WTC11 (cell line): Measurements from ENCODE around the gene BHLHE23. TPM values are rescaled to one million over a fixed set of nuclear protein-coding genes. Genes with fewer than 3 reads are reported as not detected.

Source experiments
- ATF6 ChIP-seq: sonication (generic); formaldehyde crosslinking; IDR thresholded peaks from 2 replicates; pipeline ENCODE4 v1.8.1; 2023; ENCODE audit warnings: mild to moderate bottlenecking, missing genetic modification reagents
- MYBL2 ChIP-seq: sonication (generic); formaldehyde crosslinking; IDR thresholded peaks from 2 replicates; pipeline ENCODE4 v1.8.1; 2023; ENCODE audit warnings: mild to moderate bottlenecking, moderate library complexity, missing genetic modification reagents
- NFATC4 ChIP-seq: fragments of 250-450 bp; sonication (Bioruptor Pico); IDR thresholded peaks from 2 replicates; pipeline ENCODE4 v1.9.0; 2021; ENCODE audit warnings: mild to moderate bottlenecking
- NFYB ChIP-seq: sonication (generic); formaldehyde crosslinking; conservative IDR thresholded peaks from 2 replicates; pipeline ENCODE4 v1.8.0; 2022; ENCODE audit warnings: low read depth, missing genetic modification reagents
- ZNF232 ChIP-seq: sonication (generic); formaldehyde crosslinking; IDR thresholded peaks from 2 replicates; pipeline ENCODE4 v1.8.0; 2022; ENCODE audit warnings: mild to moderate bottlenecking, missing genetic modification reagents
- ZNF281 ChIP-seq: sonication (generic); formaldehyde crosslinking; IDR thresholded peaks from 2 replicates; pipeline ENCODE4 v1.8.0; 2023; ENCODE audit warnings: mild to moderate bottlenecking, missing genetic modification reagents
- ZNF317 ChIP-seq: sonication (generic); formaldehyde crosslinking; IDR thresholded peaks from 2 replicates; pipeline ENCODE4 v1.8.1; 2023; ENCODE audit warnings: low read depth, mild to moderate bottlenecking, moderate library complexity, missing genetic modification reagents, borderline replicate concordance
- ZNF671 ChIP-seq: fragments of 250-450 bp; sonication (Bioruptor Pico); IDR thresholded peaks from 2 replicates; pipeline ENCODE4 v1.8.0; 2021; ENCODE audit warnings: mild to moderate bottlenecking
- total RNA-seq: library from RNA; stranded (reverse); gene quantifications from 3 replicates; pipeline ENCODE4 v1.2.3, GENCODE V29; 2021
- TF ChIP-seq, protein P1 (sequence below): fragments of 200-600 bp; IDR thresholded peaks from 2 replicates; pipeline ENCODE4 v1.8.0; 2022; ENCODE audit warnings: antibody characterized with exemption
- TF ChIP-seq, protein P2 (sequence below): sonication (generic); formaldehyde crosslinking; IDR thresholded peaks from 2 replicates; pipeline ENCODE4 v1.8.1; 2023; ENCODE audit warnings: mild to moderate bottlenecking, missing genetic modification reagents
- TF ChIP-seq, protein P3 (sequence below): fragments of 250-450 bp; sonication (Bioruptor Pico); IDR thresholded peaks from 2 replicates; pipeline ENCODE4 v1.8.0; 2021; ENCODE audit warnings: mild to moderate bottlenecking
- TF ChIP-seq, protein P4 (sequence below): sonication (generic); formaldehyde crosslinking; IDR thresholded peaks from 2 replicates; pipeline ENCODE4 v1.8.0; 2022; ENCODE audit warnings: mild to moderate bottlenecking, missing genetic modification reagents
- TF ChIP-seq, protein P5 (sequence below): sonication (generic); formaldehyde crosslinking; IDR thresholded peaks from 2 replicates; pipeline ENCODE4 v1.8.0; 2023; ENCODE audit warnings: missing genetic modification reagents, mild to moderate bottlenecking, borderline replicate concordance

Gene BHLHE23
- total RNA-seq, 1 experiment from 2014 or later: 1.3 TPM

DNA sequence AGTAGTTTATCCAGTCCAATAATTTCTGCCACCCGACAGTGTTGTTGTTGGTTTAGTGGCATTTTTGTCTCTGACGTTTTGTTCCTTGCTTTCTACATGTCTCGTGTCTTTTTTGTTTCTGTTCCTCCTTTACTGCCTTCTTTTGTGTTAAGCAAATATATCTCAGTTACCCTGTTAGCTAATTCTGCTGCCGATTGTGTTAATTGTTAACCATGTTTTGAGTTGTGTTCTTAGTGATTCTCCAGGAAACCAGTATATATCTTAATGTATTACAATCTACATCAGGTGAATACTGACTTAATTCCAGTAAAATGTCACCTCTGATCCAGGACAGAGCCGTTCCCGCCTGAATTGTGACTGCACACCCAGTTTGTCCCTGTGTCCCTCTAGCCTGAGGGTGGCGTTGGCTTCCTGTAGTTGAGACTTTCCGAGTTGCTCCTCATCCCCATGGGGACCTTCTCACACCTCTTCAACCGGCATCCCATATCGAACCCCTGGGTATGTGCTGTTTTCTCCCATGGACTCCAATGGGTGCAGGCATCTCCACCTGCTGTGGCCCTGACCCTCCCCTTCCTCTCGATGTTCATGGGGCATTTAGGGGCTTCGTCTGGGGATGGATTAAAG is 35.8 kb upstream of the BHLHE23 start (continued):
- TF ChIP-seq, protein P1, sequence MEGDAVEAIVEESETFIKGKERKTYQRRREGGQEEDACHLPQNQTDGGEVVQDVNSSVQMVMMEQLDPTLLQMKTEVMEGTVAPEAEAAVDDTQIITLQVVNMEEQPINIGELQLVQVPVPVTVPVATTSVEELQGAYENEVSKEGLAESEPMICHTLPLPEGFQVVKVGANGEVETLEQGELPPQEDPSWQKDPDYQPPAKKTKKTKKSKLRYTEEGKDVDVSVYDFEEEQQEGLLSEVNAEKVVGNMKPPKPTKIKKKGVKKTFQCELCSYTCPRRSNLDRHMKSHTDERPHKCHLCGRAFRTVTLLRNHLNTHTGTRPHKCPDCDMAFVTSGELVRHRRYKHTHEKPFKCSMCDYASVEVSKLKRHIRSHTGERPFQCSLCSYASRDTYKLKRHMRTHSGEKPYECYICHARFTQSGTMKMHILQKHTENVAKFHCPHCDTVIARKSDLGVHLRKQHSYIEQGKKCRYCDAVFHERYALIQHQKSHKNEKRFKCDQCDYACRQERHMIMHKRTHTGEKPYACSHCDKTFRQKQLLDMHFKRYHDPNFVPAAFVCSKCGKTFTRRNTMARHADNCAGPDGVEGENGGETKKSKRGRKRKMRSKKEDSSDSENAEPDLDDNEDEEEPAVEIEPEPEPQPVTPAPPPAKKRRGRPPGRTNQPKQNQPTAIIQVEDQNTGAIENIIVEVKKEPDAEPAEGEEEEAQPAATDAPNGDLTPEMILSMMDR: no peak
- TF ChIP-seq, protein P2, sequence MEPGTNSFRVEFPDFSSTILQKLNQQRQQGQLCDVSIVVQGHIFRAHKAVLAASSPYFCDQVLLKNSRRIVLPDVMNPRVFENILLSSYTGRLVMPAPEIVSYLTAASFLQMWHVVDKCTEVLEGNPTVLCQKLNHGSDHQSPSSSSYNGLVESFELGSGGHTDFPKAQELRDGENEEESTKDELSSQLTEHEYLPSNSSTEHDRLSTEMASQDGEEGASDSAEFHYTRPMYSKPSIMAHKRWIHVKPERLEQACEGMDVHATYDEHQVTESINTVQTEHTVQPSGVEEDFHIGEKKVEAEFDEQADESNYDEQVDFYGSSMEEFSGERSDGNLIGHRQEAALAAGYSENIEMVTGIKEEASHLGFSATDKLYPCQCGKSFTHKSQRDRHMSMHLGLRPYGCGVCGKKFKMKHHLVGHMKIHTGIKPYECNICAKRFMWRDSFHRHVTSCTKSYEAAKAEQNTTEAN (CRISPR knock-in tag): no peak
- TF ChIP-seq ATF6 (no peak), NFATC4 (CRISPR knock-in tag) (no peak), ZNF317 (CRISPR knock-in tag) (no peak), MYBL2 (CRISPR knock-in tag) (no peak), NFYB (CRISPR knock-in tag) (no peak), ZNF671 (CRISPR knock-in tag) (no peak), ZNF232 (no peak), ZNF281 (CRISPR knock-in tag) (no peak)
- TF ChIP-seq, protein P3, sequence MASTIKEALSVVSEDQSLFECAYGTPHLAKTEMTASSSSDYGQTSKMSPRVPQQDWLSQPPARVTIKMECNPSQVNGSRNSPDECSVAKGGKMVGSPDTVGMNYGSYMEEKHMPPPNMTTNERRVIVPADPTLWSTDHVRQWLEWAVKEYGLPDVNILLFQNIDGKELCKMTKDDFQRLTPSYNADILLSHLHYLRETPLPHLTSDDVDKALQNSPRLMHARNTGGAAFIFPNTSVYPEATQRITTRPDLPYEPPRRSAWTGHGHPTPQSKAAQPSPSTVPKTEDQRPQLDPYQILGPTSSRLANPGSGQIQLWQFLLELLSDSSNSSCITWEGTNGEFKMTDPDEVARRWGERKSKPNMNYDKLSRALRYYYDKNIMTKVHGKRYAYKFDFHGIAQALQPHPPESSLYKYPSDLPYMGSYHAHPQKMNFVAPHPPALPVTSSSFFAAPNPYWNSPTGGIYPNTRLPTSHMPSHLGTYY (CRISPR knock-in tag): no peak
- TF ChIP-seq, protein P4, sequence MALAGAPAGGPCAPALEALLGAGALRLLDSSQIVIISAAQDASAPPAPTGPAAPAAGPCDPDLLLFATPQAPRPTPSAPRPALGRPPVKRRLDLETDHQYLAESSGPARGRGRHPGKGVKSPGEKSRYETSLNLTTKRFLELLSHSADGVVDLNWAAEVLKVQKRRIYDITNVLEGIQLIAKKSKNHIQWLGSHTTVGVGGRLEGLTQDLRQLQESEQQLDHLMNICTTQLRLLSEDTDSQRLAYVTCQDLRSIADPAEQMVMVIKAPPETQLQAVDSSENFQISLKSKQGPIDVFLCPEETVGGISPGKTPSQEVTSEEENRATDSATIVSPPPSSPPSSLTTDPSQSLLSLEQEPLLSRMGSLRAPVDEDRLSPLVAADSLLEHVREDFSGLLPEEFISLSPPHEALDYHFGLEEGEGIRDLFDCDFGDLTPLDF (CRISPR knock-in tag): no peak
- TF ChIP-seq, protein P5, sequence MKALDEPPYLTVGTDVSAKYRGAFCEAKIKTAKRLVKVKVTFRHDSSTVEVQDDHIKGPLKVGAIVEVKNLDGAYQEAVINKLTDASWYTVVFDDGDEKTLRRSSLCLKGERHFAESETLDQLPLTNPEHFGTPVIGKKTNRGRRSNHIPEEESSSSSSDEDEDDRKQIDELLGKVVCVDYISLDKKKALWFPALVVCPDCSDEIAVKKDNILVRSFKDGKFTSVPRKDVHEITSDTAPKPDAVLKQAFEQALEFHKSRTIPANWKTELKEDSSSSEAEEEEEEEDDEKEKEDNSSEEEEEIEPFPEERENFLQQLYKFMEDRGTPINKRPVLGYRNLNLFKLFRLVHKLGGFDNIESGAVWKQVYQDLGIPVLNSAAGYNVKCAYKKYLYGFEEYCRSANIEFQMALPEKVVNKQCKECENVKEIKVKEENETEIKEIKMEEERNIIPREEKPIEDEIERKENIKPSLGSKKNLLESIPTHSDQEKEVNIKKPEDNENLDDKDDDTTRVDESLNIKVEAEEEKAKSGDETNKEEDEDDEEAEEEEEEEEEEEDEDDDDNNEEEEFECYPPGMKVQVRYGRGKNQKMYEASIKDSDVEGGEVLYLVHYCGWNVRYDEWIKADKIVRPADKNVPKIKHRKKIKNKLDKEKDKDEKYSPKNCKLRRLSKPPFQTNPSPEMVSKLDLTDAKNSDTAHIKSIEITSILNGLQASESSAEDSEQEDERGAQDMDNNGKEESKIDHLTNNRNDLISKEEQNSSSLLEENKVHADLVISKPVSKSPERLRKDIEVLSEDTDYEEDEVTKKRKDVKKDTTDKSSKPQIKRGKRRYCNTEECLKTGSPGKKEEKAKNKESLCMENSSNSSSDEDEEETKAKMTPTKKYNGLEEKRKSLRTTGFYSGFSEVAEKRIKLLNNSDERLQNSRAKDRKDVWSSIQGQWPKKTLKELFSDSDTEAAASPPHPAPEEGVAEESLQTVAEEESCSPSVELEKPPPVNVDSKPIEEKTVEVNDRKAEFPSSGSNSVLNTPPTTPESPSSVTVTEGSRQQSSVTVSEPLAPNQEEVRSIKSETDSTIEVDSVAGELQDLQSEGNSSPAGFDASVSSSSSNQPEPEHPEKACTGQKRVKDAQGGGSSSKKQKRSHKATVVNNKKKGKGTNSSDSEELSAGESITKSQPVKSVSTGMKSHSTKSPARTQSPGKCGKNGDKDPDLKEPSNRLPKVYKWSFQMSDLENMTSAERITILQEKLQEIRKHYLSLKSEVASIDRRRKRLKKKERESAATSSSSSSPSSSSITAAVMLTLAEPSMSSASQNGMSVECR (CRISPR knock-in tag): no peak
